ENCODE data around the gene LAMTOR2.

Gene LAMTOR2

DNA sequence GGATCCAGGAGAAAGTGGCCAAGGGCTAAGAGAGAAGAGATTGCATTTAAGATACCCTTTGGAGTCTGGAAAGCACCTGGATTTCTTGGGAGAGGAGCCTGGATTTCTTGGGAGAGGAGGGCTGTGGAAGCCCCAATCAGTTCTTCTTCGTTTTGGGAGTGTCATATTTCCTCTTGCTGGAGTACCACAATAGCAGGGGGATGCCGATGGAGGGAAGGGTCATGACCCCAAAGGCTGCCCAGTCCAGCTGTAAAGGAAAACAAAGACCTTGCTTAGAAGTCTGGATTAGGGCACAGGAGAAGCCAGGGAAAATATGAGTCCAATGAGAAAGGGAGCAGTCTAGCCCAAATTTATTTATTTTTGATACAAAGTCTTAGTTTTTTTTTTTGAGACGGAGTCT is 45.2 kb upstream of the LAMTOR2 start:
- Histone ChIP-seq H2AFZ (ENCODE audit: low read length) (no peak overlapping the region), H3F3A (ENCODE audit: insufficient read depth, low read length) (peaks cover 49% of the 10 kb centered on the region), H3K36me3 (replicated peaks; ENCODE audit: insufficient read depth, low read length) (peaks cover 13% of the 10 kb centered on the region), H3K4me2 (ENCODE audit: low read depth, low read length) (peak overlapping the region; percentile 46), H3K4me1 (ENCODE audit: low read length) (peaks cover 63% of the 10 kb centered on the region), H3K9ac (ENCODE audit: low read length) (no peak overlapping the region), H3K79me2 (ENCODE audit: low read length) (peaks cover 29% of the 10 kb centered on the region), H3K4me3 (ENCODE audit: low read length) (no peak overlapping the region), H4K20me1 (ENCODE audit: insufficient read depth, low read length) (no peaks in the 10 kb centered on the region), H3K9me3 (replicated peaks; ENCODE audit: insufficient read depth, low read length) (no peaks in the 10 kb centered on the region), H3K9me2 (replicated peaks; ENCODE audit: insufficient read depth, low read length) (no peaks in the 10 kb centered on the region), H3K27me3 (replicated peaks; ENCODE audit: insufficient read depth, low read length) (no peaks in the 10 kb centered on the region), H3K27ac (ENCODE audit: low read length) (peak overlapping the region; percentile 39; the same call in 1 of the 2 replicates)
- no peak for TF ChIP-seq EZH2phosphoT487 (IDR thresholded peaks at IDR 0.05; ENCODE audit: low read length)
- TF ChIP-seq, protein P1, sequence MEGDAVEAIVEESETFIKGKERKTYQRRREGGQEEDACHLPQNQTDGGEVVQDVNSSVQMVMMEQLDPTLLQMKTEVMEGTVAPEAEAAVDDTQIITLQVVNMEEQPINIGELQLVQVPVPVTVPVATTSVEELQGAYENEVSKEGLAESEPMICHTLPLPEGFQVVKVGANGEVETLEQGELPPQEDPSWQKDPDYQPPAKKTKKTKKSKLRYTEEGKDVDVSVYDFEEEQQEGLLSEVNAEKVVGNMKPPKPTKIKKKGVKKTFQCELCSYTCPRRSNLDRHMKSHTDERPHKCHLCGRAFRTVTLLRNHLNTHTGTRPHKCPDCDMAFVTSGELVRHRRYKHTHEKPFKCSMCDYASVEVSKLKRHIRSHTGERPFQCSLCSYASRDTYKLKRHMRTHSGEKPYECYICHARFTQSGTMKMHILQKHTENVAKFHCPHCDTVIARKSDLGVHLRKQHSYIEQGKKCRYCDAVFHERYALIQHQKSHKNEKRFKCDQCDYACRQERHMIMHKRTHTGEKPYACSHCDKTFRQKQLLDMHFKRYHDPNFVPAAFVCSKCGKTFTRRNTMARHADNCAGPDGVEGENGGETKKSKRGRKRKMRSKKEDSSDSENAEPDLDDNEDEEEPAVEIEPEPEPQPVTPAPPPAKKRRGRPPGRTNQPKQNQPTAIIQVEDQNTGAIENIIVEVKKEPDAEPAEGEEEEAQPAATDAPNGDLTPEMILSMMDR (IDR thresholded peaks at IDR 0.05; ENCODE audit: low read length): no peak
- TF ChIP-seq EZH2 (optimal IDR thresholded peaks at IDR 0.05; ENCODE audit: low read depth, low read length): no peak
- no peak for DNase-seq

DNA sequence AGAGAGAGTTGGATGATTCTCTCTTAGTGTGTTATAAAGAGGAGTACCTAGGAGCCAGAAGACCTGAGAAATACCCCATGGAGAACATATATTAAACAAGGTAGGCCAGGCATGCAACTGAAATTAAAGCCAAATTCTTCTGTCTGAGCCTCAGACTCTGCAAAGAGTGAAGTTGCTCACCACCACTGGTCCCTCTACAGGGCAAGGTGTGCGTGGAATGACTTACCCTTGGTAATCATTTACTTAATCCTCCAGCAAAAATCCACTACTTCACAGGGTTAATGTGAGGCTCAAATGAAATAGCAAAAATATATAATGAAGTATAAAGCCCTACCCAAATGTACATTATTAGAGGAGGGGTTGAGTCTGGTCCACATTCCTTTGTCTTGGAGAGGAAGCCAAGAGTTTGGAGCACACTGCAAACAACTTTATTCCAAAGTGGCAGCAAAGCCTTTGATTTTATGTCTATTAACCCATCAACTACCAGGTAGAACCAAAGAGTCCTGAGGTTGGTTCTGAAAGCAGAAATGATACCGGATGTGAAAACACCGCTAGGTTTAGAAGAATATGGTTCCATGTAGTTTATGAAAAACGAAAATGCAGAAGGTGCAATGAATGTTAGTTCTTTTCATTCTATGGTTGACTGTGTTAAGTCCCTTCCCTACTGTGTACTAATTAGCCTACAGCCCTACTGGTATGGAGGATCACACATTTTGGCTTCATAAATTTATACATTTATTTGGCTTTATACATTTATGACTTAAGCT is 42.3 kb upstream of the LAMTOR2 start:
- TF ChIP-seq EZH2 (optimal IDR thresholded peaks at IDR 0.05; ENCODE audit: low read depth, low read length) (no peak), EZH2phosphoT487 (IDR thresholded peaks at IDR 0.05; ENCODE audit: low read length) (no peak)
- TF ChIP-seq, protein P1 (IDR thresholded peaks at IDR 0.05; ENCODE audit: low read length): peak; percentile 14; the same call in 1 of the 2 replicates
- no peaks in the 10 kb centered on the region for H4K20me1 ChIP-seq (ENCODE audit: insufficient read depth, low read length)
- no peak overlapping the region; the same call in 1 of the 2 replicates for H3K9ac ChIP-seq (ENCODE audit: low read length)
- H3K79me2 ChIP-seq (ENCODE audit: low read length): peaks cover 52% of the 10 kb centered on the region
- H3K4me2 ChIP-seq (ENCODE audit: low read depth, low read length): peak overlapping the region; percentile 48
- H3K27me3 ChIP-seq (replicated peaks; ENCODE audit: insufficient read depth, low read length): no peaks in the 10 kb centered on the region
- H3K9me2 ChIP-seq (replicated peaks; ENCODE audit: insufficient read depth, low read length): no peaks in the 10 kb centered on the region
- H3K4me3 ChIP-seq (ENCODE audit: low read length): no peak overlapping the region
- H3K9me3 ChIP-seq (replicated peaks; ENCODE audit: insufficient read depth, low read length): no peaks in the 10 kb centered on the region
- peak; percentile 82 for DNase-seq
- peak overlapping the region; percentile 73 for H3K27ac ChIP-seq (ENCODE audit: low read length)
- no peak overlapping the region for H2AFZ ChIP-seq (ENCODE audit: low read length)
- peaks cover 50% of the 10 kb centered on the region for H3F3A ChIP-seq (ENCODE audit: insufficient read depth, low read length)
- H3K36me3 ChIP-seq (replicated peaks; ENCODE audit: insufficient read depth, low read length): peaks cover 21% of the 10 kb centered on the region
- H3K4me1 ChIP-seq (ENCODE audit: low read length): peaks cover 62% of the 10 kb centered on the region

DNA sequence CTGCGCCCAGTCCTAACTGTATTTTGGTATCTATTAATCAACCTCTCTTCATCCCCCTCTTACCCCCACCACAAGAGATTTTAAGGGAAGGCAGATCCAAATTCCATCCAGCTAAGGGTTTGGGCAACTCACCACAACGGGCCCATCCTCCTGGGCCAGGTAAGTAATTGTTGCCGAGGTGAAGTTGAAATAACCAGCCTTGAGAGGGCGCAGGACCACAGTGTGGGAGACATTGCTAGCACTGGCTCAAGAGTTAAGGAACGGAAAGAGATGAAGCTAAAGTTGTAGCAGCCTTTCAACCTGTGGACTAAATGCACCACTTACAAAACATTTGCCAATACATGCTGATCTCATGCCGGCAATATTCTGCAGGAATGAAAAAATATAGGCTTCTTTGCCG is 39.8 kb upstream of the LAMTOR2 start:
- peaks cover 42% of the 10 kb centered on the region for H3F3A ChIP-seq (ENCODE audit: insufficient read depth, low read length)
- DNase-seq: no peak
- peaks cover 17% of the 10 kb centered on the region for H3K36me3 ChIP-seq (replicated peaks; ENCODE audit: insufficient read depth, low read length)
- H3K9ac ChIP-seq (ENCODE audit: low read length): no peak overlapping the region
- H3K4me1 ChIP-seq (ENCODE audit: low read length): peaks cover 55% of the 10 kb centered on the region
- TF ChIP-seq, protein P1 (IDR thresholded peaks at IDR 0.05; ENCODE audit: low read length): no peak
- TF ChIP-seq EZH2 (optimal IDR thresholded peaks at IDR 0.05; ENCODE audit: low read depth, low read length) (no peak), EZH2phosphoT487 (IDR thresholded peaks at IDR 0.05; ENCODE audit: low read length) (no peak)
- no peak overlapping the region for H3K4me3 ChIP-seq (ENCODE audit: low read length)
- H2AFZ ChIP-seq (ENCODE audit: low read length): no peak overlapping the region
- no peaks in the 10 kb centered on the region for H3K9me3 ChIP-seq (replicated peaks; ENCODE audit: insufficient read depth, low read length)
- no peaks in the 10 kb centered on the region for H3K9me2 ChIP-seq (replicated peaks; ENCODE audit: insufficient read depth, low read length)
- no peaks in the 10 kb centered on the region for H4K20me1 ChIP-seq (ENCODE audit: insufficient read depth, low read length)
- peak overlapping the region; percentile 8; the same call in 1 of the 2 replicates for H3K27ac ChIP-seq (ENCODE audit: low read length)
- peak overlapping the region; percentile 18; the same call in 1 of the 2 replicates for H3K4me2 ChIP-seq (ENCODE audit: low read depth, low read length)
- H3K27me3 ChIP-seq (replicated peaks; ENCODE audit: insufficient read depth, low read length): no peaks in the 10 kb centered on the region
- H3K79me2 ChIP-seq (ENCODE audit: low read length): peaks cover 70% of the 10 kb centered on the region
